GM18517 (cell line): ENCODE data around the gene USP35.

Experiments
- ATAC-seq: cut with Tn5 transposase; IDR thresholded peaks from one replicate; pipeline ENCODE4 v1.9.1; 2021; ENCODE audit warnings: mild to moderate bottlenecking, moderate library complexity; ENCODE audit not compliant: unreplicated experiment

USP35 gene

GRCh38 chr11:78188286-78189173 is at the start of gene USP35, which contains the start of gene KCTD21:
USP35 (plus strand) TSS chr11:78188919; CDS start chr11:78196246, 7,327 bp downstream.
KCTD21 (minus strand) TSS chr11:78188626; CDS start chr11:78174554, 14,072 bp downstream.
- ATAC-seq, result peak; percentile 95

GRCh38 chr11:78139422-78140391 is 49.0 kb upstream of the USP35 start, which contains the start of gene ALG8:
ALG8 (minus strand) TSS chr11:78139626; CDS start chr11:78139588, 38 bp downstream.
- peak; percentile 85 for ATAC-seq

- no peak for ATAC-seq
Measured at GRCh38 chr11:78140392-78141077, 48.2 kb upstream of the USP35 start.

GRCh38 chr11:78145511-78146025 is 43.2 kb upstream of the USP35 start:
- ATAC-seq, result no peak

- no peak for ATAC-seq
Measured at GRCh38 chr11:78147807-78148206, 40.9 kb upstream of the USP35 start.

GRCh38 chr11:78149646-78150045 is 39.1 kb upstream of the USP35 start:
- ATAC-seq, result no peak

- ATAC-seq, result no peak
Measured at GRCh38 chr11:78150346-78150745, 38.4 kb upstream of the USP35 start.

- no peak for ATAC-seq
Measured at GRCh38 chr11:78150754-78151153, 38.0 kb upstream of the USP35 start.

GRCh38 chr11:78151804-78152203 is 36.9 kb upstream of the USP35 start:
- ATAC-seq, result no peak

GRCh38 chr11:78156127-78156844 is 32.4 kb upstream of the USP35 start:
- ATAC-seq, result no peak

- no peak for ATAC-seq
Measured at GRCh38 chr11:78158987-78159652, 29.6 kb upstream of the USP35 start.

- ATAC-seq, result no peak
Measured at GRCh38 chr11:78160557-78160956, 28.2 kb upstream of the USP35 start.

- ATAC-seq, result no peak
Measured at GRCh38 chr11:78161346-78161745, 27.4 kb upstream of the USP35 start.

- ATAC-seq, result no peak
Measured at GRCh38 chr11:78161962-78162371, 26.8 kb upstream of the USP35 start.

GRCh38 chr11:78163828-78164227 is 24.9 kb upstream of the USP35 start:
- ATAC-seq, result no peak

GRCh38 chr11:78164471-78164870 is 24.2 kb upstream of the USP35 start:
- ATAC-seq, result no peak

GRCh38 chr11:78166855-78167469 is 21.8 kb upstream of the USP35 start:
- no peak for ATAC-seq

- no peak for ATAC-seq
Measured at GRCh38 chr11:78168539-78169477, 19.9 kb upstream of the USP35 start.
